ENCODE results near the gene GPC6. TPM values are rescaled to one million over a fixed set of nuclear protein-coding genes. Genes with fewer than 3 reads are reported as not detected.

GPC6 gene
- total RNA-seq, 3 donors from 2014 or later (not counting 1 experiment from before 2014, with no cell fraction given), result not detected

DNA sequence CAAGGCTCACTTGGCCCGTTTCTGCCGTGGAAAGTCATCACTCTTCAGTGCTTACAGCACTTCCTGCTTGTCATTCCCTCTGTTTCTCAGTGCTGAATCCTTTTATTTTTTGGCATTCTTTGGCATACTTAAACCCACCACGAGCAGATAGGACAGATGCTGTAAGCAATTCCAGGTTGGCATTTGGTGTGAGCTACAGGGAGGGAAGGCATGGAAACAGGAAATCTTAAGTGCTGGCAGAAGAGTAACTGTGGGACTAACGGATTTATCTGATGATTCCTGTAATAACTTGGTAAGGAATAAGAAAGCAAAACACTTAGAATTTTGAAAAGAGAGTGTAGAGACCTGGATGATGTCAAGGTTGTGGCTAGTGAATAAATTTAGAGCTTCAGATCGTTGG lies 273.4 kb downstream of the GPC6 start:
- Histone ChIP-seq H3K36me3 (ENCODE audit: control insufficient read depth, insufficient read depth, low read length) (no peaks in the 10 kb centered on the region), H3K27me3 (ENCODE audit: control insufficient read depth, insufficient read depth, low read length) (no peaks in the 10 kb centered on the region), H3K9me3 (ENCODE audit: control insufficient read depth, insufficient read depth, low read length) (no peaks in the 10 kb centered on the region), H3K27ac (ENCODE audit: low read length) (no peak overlapping the region), H3K4me1 (ENCODE audit: control insufficient read depth, insufficient read depth, low read length) (no peaks in the 10 kb centered on the region), H3K4me3 (ENCODE audit: low read length) (no peak overlapping the region)
- Mint-ChIP-seq H3K27ac (no peak overlapping the region), H3K9me3 (peaks cover 5 to 6% of the 10 kb centered on the region in 2 donors), H3K27me3 (ENCODE audit: low read depth in 2 of 2) (no peaks in the 10 kb centered on the region), H3K4me1 (no peaks in the 10 kb centered on the region), H3K4me3 (no peak overlapping the region), H3K36me3 (no peaks in the 10 kb centered on the region)
- TF ChIP-seq, protein P1, sequence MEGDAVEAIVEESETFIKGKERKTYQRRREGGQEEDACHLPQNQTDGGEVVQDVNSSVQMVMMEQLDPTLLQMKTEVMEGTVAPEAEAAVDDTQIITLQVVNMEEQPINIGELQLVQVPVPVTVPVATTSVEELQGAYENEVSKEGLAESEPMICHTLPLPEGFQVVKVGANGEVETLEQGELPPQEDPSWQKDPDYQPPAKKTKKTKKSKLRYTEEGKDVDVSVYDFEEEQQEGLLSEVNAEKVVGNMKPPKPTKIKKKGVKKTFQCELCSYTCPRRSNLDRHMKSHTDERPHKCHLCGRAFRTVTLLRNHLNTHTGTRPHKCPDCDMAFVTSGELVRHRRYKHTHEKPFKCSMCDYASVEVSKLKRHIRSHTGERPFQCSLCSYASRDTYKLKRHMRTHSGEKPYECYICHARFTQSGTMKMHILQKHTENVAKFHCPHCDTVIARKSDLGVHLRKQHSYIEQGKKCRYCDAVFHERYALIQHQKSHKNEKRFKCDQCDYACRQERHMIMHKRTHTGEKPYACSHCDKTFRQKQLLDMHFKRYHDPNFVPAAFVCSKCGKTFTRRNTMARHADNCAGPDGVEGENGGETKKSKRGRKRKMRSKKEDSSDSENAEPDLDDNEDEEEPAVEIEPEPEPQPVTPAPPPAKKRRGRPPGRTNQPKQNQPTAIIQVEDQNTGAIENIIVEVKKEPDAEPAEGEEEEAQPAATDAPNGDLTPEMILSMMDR (IDR thresholded peaks at IDR 0.05), result no peak
- ATAC-seq (no peak), DNase-seq (no peak)
- intact Hi-C loops (cut with micrococcal nuclease), result no loop called here
- WGBS (ENCODE audit: insufficient coverage), result 48% methylated on average over 5 of the region's 5 CpGs

DNA sequence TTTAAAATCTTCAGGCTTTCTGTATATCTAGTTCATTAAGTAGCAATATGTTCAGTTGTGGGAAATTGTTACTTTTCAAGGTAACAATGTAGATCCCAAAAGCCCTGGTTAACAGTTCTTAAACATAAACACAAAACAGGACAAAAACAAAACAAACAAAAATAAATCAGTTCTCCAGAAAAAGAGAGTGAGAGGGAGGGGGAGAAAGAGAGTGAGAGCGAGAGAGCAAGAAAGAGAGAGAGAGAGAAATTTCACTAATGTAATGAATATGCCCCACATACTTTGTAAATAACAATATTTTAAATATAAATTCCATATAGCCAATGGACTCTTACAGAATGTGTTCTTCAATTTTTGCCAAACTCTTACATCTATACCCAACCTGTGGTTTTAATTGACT lies 275.5 kb downstream of the GPC6 start:
- Mint-ChIP-seq H3K27me3 (ENCODE audit: low read depth in 2 of 2) (no peaks in the 10 kb centered on the region), H3K27ac (no peak overlapping the region), H3K9me3 (peaks cover 5 to 8% of the 10 kb centered on the region in 2 donors), H3K4me3 (no peak overlapping the region), H3K36me3 (no peaks in the 10 kb centered on the region), H3K4me1 (no peaks in the 10 kb centered on the region)
- H3K36me3 ChIP-seq (ENCODE audit: control insufficient read depth, insufficient read depth, low read length), result no peaks in the 10 kb centered on the region
- no peak for DNase-seq
- H3K27ac ChIP-seq (ENCODE audit: low read length), result no peak overlapping the region
- no peak for ATAC-seq
- H3K9me3 ChIP-seq (ENCODE audit: control insufficient read depth, insufficient read depth, low read length), result no peaks in the 10 kb centered on the region
- intact Hi-C loops (cut with micrococcal nuclease), result no loop called here
- no CpG with 5 or more reads among the region's 1 CpG for WGBS (ENCODE audit: insufficient coverage)
- TF ChIP-seq, protein P1 (IDR thresholded peaks at IDR 0.05), result no peak
- no peaks in the 10 kb centered on the region for H3K27me3 ChIP-seq (ENCODE audit: control insufficient read depth, insufficient read depth, low read length)
- no peaks in the 10 kb centered on the region for H3K4me1 ChIP-seq (ENCODE audit: control insufficient read depth, insufficient read depth, low read length)
- no peak overlapping the region for H3K4me3 ChIP-seq (ENCODE audit: low read length)

DNA sequence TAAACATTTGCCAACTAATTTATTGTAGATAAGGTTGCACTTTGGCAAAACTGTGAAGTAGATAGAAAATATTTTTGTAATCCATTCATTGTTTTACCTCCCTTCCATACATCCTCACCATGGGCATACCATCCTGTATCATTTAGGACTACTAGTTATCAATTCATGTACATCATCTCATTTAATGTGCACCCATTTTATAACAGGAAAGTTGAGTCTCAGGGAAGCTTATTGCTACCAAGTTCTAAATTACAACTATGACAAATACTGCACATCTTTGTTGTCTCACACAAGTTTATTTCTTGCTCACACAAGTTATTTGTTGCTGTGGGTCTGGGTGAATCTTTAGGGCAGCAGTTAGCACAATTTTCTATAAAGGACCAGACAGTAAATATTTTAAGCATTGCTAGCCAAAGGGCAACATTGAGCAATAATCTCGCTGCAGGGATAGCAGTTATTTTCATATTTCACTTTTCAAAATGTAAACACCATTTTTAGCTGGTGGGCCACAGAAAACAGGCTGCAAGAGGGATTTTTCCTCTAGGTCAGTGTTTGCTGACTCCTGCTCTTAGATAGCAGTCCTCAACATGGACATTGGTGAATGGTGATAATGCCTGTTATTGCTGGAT lies 276.5 kb downstream of the GPC6 start:
- H3K27ac ChIP-seq (ENCODE audit: low read length), result no peak overlapping the region
- H3K9me3 Mint-ChIP-seq, result peaks cover 8 to 10% of the 10 kb centered on the region in 2 donors
- no peaks in the 10 kb centered on the region for H3K27me3 ChIP-seq (ENCODE audit: control insufficient read depth, insufficient read depth, low read length)
- intact Hi-C loops (cut with micrococcal nuclease), result no loop called here
- H3K36me3 ChIP-seq (ENCODE audit: control insufficient read depth, insufficient read depth, low read length), result no peaks in the 10 kb centered on the region
- no peak overlapping the region for H3K4me3 Mint-ChIP-seq
- H3K4me3 ChIP-seq (ENCODE audit: low read length), result no peak overlapping the region
- no peaks in the 10 kb centered on the region for H3K36me3 Mint-ChIP-seq
- no peak for DNase-seq
- no peaks in the 10 kb centered on the region for H3K27me3 Mint-ChIP-seq (ENCODE audit: low read depth in 2 of 2)
- no peaks in the 10 kb centered on the region for H3K4me1 Mint-ChIP-seq
- H3K9me3 ChIP-seq (ENCODE audit: control insufficient read depth, insufficient read depth, low read length), result no peaks in the 10 kb centered on the region
- TF ChIP-seq, protein P1 (IDR thresholded peaks at IDR 0.05), result no peak
- no peak for ATAC-seq
- WGBS (ENCODE audit: insufficient coverage), result 90% methylated on average over 1 of the region's 1 CpG
- H3K27ac Mint-ChIP-seq, result no peak overlapping the region
- H3K4me1 ChIP-seq (ENCODE audit: control insufficient read depth, insufficient read depth, low read length), result no peaks in the 10 kb centered on the region

Measured in natural killer cell (primary cell).